HG02943 (cell line): Measurements from ENCODE around the gene GPX1.

Experiments
- ATAC-seq: cut with Tn5 transposase; IDR thresholded peaks from one replicate; pipeline ENCODE4 v1.9.1; 2021; ENCODE audit warnings: mild to moderate bottlenecking, low read depth, moderate library complexity; ENCODE audit not compliant: unreplicated experiment

The GPX1 gene

DNA sequence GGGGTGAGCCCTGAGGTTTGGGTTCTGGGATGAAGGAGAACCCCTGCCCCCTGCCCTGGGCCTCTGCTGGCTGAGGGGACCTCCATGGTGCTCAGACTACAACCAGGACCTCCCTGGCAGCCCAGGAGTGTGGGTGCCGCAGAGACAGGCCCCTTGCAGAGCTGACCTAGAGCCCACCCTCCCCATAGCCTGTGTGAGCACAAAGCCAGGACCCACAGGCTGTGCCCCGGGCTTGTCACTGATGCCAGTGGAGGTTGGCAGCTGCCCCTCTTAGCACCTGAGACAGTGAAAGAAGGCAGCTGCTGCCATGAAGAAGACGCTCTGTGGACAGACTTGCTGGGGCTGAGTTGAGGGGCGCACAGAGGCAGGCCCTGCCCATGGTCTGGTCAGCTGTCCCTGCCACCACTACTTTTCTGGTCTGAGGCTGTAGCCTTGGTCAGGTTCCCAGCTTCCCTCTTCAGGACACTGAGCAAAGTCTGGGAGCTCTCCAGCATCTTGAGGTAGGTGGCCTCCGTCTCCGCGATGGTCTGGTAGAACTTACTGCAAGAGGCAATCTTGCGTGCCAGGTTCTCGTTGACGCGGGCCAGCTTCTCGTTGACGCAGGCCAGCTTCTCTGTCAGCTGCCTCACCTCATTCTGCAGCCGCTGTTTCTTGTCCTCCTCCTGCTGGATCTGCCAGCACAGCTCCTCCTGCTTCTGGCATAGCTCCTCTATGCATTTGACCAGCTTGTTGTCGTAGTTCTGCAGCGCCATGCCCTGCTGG is 41.3 kb downstream of the GPX1 start:
- no peak for ATAC-seq

DNA sequence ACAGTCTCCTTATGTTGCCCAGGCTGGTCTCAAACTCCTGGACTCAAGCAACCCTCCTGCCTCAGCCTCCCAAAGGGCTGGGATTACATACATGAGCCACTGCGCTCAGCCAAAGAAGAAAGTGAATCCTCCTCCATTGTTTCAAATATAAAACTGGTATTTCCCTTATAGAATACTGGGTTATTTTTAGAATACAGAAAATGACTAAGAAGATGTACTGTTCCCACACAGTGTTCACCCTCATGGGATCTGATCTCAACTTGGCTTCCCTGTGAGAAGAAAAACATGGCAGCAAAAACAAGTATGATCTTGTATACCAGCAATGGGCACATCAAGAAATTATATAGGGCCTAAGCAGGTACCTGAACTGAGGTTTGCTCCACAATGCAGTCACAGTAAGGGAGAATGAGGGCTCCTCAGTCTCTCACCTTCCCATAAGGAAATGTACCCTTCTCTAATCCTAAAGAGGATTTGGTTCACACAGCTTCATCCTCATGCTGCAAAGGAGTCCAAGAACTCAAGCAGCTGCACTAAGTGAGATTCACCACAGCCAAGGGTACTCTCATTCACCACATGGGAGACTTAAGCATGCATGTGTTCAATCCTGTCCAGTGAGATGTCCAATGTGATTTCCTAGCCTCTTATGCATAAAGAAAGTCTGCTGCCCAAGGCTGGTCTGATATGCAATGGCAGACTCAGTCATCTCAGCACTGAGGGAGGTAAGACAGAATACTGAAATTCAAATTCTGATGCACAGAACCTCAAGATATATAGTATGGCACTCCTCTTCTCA is 44.1 kb downstream of the GPX1 start:
- ATAC-seq, result no peak

DNA sequence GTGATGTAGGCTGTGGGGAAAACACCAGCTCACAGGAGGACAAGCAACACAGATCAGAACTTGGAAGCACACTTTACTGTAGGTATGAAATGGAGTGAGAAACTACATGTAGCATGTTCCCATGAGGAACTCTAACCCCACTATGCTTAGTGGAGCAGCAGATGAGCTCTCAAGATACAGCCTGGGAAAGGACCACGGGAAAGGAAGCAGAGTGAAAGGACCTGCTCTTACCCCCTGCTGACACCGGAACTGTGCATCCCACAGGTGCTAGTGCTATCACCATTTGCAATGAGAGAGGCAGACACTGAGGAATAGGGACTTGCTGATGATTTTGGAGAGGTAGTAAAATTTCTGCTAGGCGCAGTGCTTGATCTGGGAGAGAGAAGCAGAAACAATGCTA is 46.9 kb downstream of the GPX1 start:
- no peak for ATAC-seq

DNA sequence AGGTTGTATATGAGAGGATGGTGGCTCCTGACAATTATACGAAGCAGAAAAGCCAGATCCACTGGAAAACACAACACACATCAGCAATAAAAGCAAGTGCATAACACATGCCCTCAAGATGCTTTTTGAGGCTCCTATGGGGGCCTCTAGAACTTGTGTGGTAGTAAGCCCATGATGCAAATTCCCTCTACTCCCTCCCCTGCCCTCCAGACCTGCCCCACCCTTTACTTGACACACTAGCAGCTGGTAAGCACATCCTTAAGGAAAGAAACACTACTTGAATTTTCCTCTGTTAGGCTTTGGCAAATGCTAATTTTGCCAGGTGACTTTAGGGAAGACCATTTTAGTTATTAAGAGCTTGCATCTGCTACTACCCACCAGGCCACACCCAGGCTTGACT is 47.5 kb downstream of the GPX1 start:
- no peak for ATAC-seq
